Measurements from ENCODE around the gene CAMSAP2.
"Not testable (repeated sequence)": the region's sequence is repeated elsewhere in the genome, so short reads cannot be mapped to it uniquely, and the experiment has no call there.

CAMSAP2 gene

DNA sequence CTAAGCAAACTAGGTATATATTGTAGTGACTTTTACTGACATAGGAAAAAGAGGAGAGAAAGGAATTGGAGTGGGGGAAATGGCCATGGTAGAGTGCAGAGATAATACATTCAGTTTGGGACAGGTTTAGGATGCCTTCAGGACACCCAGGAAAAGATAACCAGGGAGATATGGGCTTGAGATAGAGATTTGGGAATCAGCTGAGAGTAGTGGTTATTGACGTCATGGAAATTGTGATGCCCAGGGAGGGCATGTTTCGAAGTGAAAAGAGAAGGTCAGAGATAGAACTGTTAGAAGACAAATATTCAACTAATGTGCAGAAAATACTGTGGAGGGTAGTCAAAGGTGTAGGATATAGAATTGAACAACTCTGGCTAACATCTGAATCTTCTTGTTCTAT, 40.6 kb downstream of the CAMSAP2 start:
- no peak overlapping the region for H3K27ac ChIP-seq (ENCODE audit: low read depth, low read length)
- peak overlapping the region in 1 of 5 donors; percentile 55 for H3K9ac ChIP-seq (ENCODE audit: low read length in 5 of 5)
- peaks cover 0 to 33% (median 32%) of the 10 kb centered on the region in 5 donors for H3K4me1 ChIP-seq (ENCODE audit: control insufficient read depth in 5 of 5, insufficient read depth in 5 of 5, low read length in 5 of 5)
- no peak overlapping the region for H3K4me3 ChIP-seq (ENCODE audit: low read depth in 1 of 5, low read length in 5 of 5)
- no peaks in the 10 kb centered on the region for H3K27me3 ChIP-seq (ENCODE audit: control insufficient read depth in 5 of 5, insufficient read depth in 4 of 5, low read length in 5 of 5)
- peaks cover 0 to 4% (median 0%) of the 10 kb centered on the region in 5 donors for H3K9me3 ChIP-seq (ENCODE audit: control insufficient read depth in 5 of 5, low read length in 5 of 5)
- H3K36me3 ChIP-seq (ENCODE audit: control insufficient read depth in 5 of 5, insufficient read depth in 5 of 5, low read length in 5 of 5): peaks cover 0 to 3% (median 0%) of the 10 kb centered on the region in 5 donors

DNA sequence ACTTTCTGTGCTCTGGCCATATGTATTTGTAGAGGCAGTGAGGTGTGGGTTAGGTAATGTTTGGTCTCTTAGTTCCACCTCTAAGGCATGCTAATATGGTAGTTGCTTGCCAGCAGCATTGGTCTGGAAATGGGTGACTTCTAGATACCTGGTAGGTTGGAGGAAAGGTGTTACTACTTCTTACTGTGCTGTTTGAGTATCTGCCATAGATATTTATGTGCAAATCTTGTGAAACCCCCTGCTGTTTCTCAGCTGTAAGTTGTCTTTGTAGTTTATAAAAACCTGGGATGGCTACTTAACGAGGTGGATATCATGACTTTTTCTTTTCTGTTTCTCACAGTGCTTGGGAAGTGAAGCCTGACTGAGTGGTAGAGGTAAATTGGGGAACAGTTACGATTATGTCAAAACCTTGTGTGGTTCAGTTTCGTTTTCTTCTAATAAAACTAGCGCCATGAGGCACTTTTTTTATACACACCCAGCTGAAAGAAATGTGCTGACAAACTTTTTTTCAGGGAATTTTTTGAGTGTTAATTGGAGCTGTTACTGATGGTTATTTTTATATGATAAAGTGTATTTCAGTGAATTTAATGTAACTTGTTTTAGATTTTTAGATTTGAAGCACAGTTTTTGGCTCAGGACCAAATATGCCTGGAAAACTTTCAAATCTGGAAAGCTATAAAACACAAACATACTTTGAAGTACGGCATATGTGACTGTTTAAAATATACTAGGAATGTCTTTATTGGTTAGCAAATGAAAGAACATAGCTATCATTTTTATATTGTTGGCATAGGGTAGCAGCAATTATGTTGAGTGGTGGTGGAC, 42.1 kb downstream of the CAMSAP2 start:
- no peak overlapping the region for H3K27ac ChIP-seq (ENCODE audit: low read depth, low read length)
- H3K9ac ChIP-seq (ENCODE audit: low read length in 5 of 5): peak overlapping the region in 4 of 5 donors; percentile 1 to 59 (median 34)

DNA sequence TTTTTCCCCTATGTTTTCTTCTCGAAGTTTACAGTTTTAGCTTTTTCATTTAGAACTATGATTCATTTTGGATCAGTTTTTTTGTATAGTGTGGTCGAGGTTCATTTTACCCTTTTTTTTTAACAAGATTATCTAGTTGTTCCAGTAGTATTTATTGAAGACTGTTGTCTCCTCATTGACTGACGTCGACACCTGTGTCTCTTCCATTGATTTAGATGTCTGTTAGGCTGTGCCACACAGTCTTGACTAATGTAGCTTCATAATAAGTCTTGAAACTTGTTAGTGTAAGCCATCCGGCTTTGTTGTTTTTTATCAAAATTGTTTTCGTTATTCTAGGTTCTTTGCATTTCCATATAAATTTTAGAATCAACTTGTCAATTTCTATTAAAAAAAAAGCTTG, 45.2 kb downstream of the CAMSAP2 start:
- H3K36me3 ChIP-seq (ENCODE audit: control insufficient read depth in 5 of 5, insufficient read depth in 5 of 5, low read length in 5 of 5): peaks cover 0 to 5% (median 2%) of the 10 kb centered on the region in 5 donors
- H3K4me1 ChIP-seq (ENCODE audit: control insufficient read depth in 5 of 5, insufficient read depth in 5 of 5, low read length in 5 of 5): peaks cover 0 to 12% (median 8%) of the 10 kb centered on the region in 5 donors
- no peak overlapping the region for H3K9ac ChIP-seq (ENCODE audit: low read length in 5 of 5)
- H3K9me3 ChIP-seq (ENCODE audit: control insufficient read depth in 5 of 5, low read length in 5 of 5): peaks cover 0 to 4% (median 2%) of the 10 kb centered on the region in 5 donors
- no peak overlapping the region for H3K27ac ChIP-seq (ENCODE audit: low read depth, low read length)
- H3K4me3 ChIP-seq (ENCODE audit: low read depth in 1 of 5, low read length in 5 of 5): no peak overlapping the region
- H3K27me3 ChIP-seq (ENCODE audit: control insufficient read depth in 5 of 5, insufficient read depth in 4 of 5, low read length in 5 of 5): no peaks in the 10 kb centered on the region

More for the DNA sequence above, 42.1 kb downstream of the CAMSAP2 start:
- Histone ChIP-seq H3K4me1 (ENCODE audit: control insufficient read depth in 5 of 5, insufficient read depth in 5 of 5, low read length in 5 of 5) (peaks cover 0 to 23% (median 18%) of the 10 kb centered on the region in 5 donors), H3K4me3 (ENCODE audit: low read depth in 1 of 5, low read length in 5 of 5) (peak overlapping the region; percentile 11 to 58 (median 31)), H3K27me3 (ENCODE audit: control insufficient read depth in 5 of 5, insufficient read depth in 4 of 5, low read length in 5 of 5) (no peaks in the 10 kb centered on the region), H3K36me3 (ENCODE audit: control insufficient read depth in 5 of 5, insufficient read depth in 5 of 5, low read length in 5 of 5) (peaks cover 0 to 3% (median 0%) of the 10 kb centered on the region in 5 donors), H3K9me3 (ENCODE audit: control insufficient read depth in 5 of 5, low read length in 5 of 5) (peaks cover 0 to 4% (median 0%) of the 10 kb centered on the region in 5 donors)

DNA sequence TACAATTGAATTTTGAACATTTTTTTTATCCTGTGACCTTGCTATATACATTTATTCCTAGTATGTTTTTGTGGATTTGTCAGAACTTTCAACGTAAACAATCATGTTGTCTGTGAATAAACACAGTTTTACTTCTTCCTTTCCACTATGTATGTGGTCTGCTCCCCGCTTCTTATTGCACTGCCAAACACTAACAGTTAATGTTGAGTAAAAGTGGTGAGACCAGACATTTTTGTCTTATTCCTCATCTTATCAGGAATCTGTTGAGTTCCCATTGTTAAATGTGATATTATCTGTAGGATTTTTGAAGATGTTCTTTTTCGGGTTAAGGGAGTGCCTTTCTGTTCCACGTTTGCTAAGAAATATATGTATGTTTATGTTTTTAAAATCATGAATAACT, 45.9 kb downstream of the CAMSAP2 start:
- no peaks in the 10 kb centered on the region for H3K27me3 ChIP-seq (ENCODE audit: control insufficient read depth in 5 of 5, insufficient read depth in 4 of 5, low read length in 5 of 5)
- H3K4me3 ChIP-seq (ENCODE audit: low read depth in 1 of 5, low read length in 5 of 5): no peak overlapping the region
- H3K4me1 ChIP-seq (ENCODE audit: control insufficient read depth in 5 of 5, insufficient read depth in 5 of 5, low read length in 5 of 5): peaks cover 0 to 12% (median 8%) of the 10 kb centered on the region in 5 donors
- H3K27ac ChIP-seq (ENCODE audit: low read depth, low read length): no peak overlapping the region
- H3K9me3 ChIP-seq (ENCODE audit: control insufficient read depth in 5 of 5, low read length in 5 of 5): peaks cover 0 to 4% (median 2%) of the 10 kb centered on the region in 5 donors
- H3K9ac ChIP-seq (ENCODE audit: low read length in 5 of 5): no peak overlapping the region
- H3K36me3 ChIP-seq (ENCODE audit: control insufficient read depth in 5 of 5, insufficient read depth in 5 of 5, low read length in 5 of 5): peaks cover 0 to 8% (median 2%) of the 10 kb centered on the region in 5 donors

DNA sequence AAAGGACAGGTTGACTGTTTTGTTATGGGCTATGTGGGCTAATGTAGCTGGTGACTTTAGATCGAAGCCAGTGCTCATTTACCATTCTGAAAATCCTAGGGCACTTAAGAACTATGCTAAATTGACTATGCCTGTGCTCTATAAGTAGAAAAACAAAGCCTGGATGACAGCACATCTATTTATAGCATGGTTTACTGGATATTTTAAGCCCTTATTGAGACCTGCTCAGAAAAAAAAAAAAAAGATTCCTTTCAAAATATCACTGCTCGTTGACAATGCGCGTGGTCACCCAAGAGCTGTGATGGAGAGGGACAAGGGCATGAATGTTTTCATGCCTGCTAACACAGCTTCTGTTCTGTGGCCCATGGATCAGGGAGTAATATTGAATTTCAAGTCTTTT, 48.1 kb downstream of the CAMSAP2 start:
- no peak overlapping the region for H3K4me3 ChIP-seq (ENCODE audit: low read depth in 1 of 5, low read length in 5 of 5)
- no peaks in the 10 kb centered on the region for H3K4me1 ChIP-seq (ENCODE audit: control insufficient read depth in 5 of 5, insufficient read depth in 5 of 5, low read length in 5 of 5)
- no peak overlapping the region for H3K9ac ChIP-seq (ENCODE audit: low read length in 5 of 5)

DNA sequence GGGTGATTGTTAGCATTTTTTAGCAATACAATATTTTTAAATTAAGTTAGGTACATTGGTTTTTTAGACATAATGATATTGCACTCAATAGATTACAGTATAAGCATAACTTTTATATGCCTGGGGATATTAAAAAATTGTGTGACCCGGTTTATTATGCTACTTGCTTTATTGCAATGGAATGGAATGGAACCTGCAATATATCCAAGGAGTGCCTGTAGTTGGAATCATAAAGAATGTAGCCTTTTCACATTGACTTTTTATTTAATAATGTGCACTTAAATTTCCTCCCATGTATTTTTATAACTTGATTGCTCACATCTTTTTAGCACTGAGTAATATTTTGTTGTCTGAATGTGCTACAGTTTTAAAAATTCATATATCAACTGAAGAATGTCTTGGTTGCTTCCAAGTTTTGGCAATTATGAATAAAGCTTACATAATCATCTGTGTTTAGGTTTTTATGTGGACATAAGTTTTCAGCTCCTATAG, 49.2 kb downstream of the CAMSAP2 start:
- H3K9ac ChIP-seq (ENCODE audit: low read length in 5 of 5): no peak overlapping the region
- no peak overlapping the region for H3K4me3 ChIP-seq (ENCODE audit: low read depth in 1 of 5, low read length in 5 of 5)
- no peaks in the 10 kb centered on the region for H3K4me1 ChIP-seq (ENCODE audit: control insufficient read depth in 5 of 5, insufficient read depth in 5 of 5, low read length in 5 of 5)
- no peak overlapping the region for H3K27ac ChIP-seq (ENCODE audit: low read depth, low read length)
- peaks cover 0 to 3% (median 2%) of the 10 kb centered on the region in 5 donors for H3K9me3 ChIP-seq (ENCODE audit: control insufficient read depth in 5 of 5, low read length in 5 of 5)
- peaks cover 0 to 11% (median under 1%) of the 10 kb centered on the region in 5 donors for H3K36me3 ChIP-seq (ENCODE audit: control insufficient read depth in 5 of 5, insufficient read depth in 5 of 5, low read length in 5 of 5)
- no peaks in the 10 kb centered on the region for H3K27me3 ChIP-seq (ENCODE audit: control insufficient read depth in 5 of 5, insufficient read depth in 4 of 5, low read length in 5 of 5)

More for the DNA sequence above, 48.1 kb downstream of the CAMSAP2 start:
- Histone ChIP-seq H3K9me3 (ENCODE audit: control insufficient read depth in 5 of 5, low read length in 5 of 5) (peaks cover 0 to 4% (median 2%) of the 10 kb centered on the region in 5 donors), H3K27me3 (ENCODE audit: control insufficient read depth in 5 of 5, insufficient read depth in 4 of 5, low read length in 5 of 5) (no peaks in the 10 kb centered on the region), H3K36me3 (ENCODE audit: control insufficient read depth in 5 of 5, insufficient read depth in 5 of 5, low read length in 5 of 5) (peaks cover 0 to 8% (median 2%) of the 10 kb centered on the region in 5 donors), H3K27ac (ENCODE audit: low read depth, low read length) (no peak overlapping the region)

DNA sequence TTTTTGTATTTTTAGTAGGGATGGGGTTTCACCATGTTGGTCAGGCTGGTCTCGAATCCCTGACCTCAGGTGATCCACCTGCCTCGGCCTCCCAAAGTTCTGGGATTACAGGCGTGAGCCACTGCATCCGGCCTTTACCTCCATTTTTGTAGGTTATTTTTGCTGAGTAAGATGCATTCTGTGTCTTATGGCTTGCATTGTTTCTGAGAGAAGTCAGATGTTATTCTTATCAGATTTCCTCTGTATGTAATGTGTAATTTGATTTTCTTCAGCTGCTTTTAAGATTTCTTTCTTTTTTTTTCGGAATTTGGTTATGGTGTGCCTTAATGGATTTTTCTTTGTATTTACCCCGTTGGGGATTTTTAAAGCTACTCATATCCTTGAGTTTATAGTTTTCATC, 52.3 kb downstream of the CAMSAP2 start:
- not testable (repeated sequence) for H3K27me3 ChIP-seq (ENCODE audit: control insufficient read depth in 5 of 5, insufficient read depth in 4 of 5, low read length in 5 of 5); H3K9me3 ChIP-seq (ENCODE audit: control insufficient read depth in 5 of 5, low read length in 5 of 5); H3K9ac ChIP-seq (ENCODE audit: low read length in 5 of 5); H3K4me3 ChIP-seq (ENCODE audit: low read depth in 1 of 5, low read length in 5 of 5); H3K27ac ChIP-seq (ENCODE audit: low read depth, low read length)
- H3K4me1 ChIP-seq (ENCODE audit: control insufficient read depth in 5 of 5, insufficient read depth in 5 of 5, low read length in 5 of 5): peaks cover 0 to 19% (median 11%) of the 10 kb centered on the region in 5 donors
- peaks cover 0 to 12% (median 0%) of the 10 kb centered on the region in 5 donors for H3K36me3 ChIP-seq (ENCODE audit: control insufficient read depth in 5 of 5, insufficient read depth in 5 of 5, low read length in 5 of 5)

DNA sequence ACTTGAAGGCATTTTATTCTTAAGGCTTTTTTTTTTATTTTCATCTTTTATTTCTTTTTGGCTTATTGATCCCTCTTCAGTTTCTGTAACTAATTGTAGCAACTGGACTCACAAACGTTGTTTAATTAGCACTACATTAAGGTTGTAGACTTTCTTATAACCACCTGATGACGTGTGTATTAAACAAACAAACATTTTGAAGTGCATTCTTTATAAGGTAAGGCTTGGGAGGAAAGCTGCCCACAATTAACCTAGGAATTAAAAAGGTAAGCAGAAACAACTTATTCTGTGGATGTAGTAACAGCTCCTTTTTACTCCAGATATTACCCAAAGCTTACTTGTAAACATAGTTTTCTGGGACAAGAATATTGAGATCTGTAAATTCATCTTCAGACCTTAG, 55.0 kb downstream of the CAMSAP2 start:
- Histone ChIP-seq H3K36me3 (ENCODE audit: control insufficient read depth in 5 of 5, insufficient read depth in 5 of 5, low read length in 5 of 5) (peaks cover 0 to 7% (median 0%) of the 10 kb centered on the region in 5 donors), H3K4me3 (ENCODE audit: low read depth in 1 of 5, low read length in 5 of 5) (no peak overlapping the region), H3K9me3 (ENCODE audit: control insufficient read depth in 5 of 5, low read length in 5 of 5) (no peaks in the 10 kb centered on the region), H3K27me3 (ENCODE audit: control insufficient read depth in 5 of 5, insufficient read depth in 4 of 5, low read length in 5 of 5) (no peaks in the 10 kb centered on the region), H3K4me1 (ENCODE audit: control insufficient read depth in 5 of 5, insufficient read depth in 5 of 5, low read length in 5 of 5) (peaks cover 0 to 19% (median 11%) of the 10 kb centered on the region in 5 donors), H3K27ac (ENCODE audit: low read depth, low read length) (no peak overlapping the region), H3K9ac (ENCODE audit: low read length in 5 of 5) (peak overlapping the region in 1 of 5 donors; percentile 12)

DNA sequence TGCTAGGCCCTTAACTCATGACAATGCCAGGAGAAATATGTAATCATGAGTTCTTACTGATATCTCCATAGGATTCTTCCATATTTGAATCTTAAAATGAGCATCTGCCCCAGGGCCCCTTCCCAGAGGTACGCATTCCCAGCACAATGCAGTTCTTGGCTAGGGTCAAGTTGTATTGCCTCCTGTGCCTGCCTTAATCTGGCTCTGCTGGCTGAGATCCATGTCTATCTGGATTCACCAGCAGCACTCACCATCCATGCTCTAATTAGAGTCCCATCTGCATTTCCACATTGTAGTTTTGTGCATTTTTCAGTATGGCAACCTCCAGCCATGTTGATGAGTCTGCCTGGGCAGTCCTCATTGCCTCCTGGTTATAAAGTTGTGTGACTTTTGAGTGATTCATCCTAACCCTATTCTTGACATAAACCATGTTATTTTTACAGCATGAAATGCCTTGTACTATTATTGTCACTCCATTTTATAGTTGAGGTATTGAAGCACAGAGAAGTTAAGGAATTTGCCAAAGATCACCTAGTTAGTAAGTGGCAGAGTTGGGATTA, 55.9 kb downstream of the CAMSAP2 start:
- H3K36me3 ChIP-seq (ENCODE audit: control insufficient read depth in 5 of 5, insufficient read depth in 5 of 5, low read length in 5 of 5): peaks cover 0 to 4% (median 0%) of the 10 kb centered on the region in 5 donors
- no peaks in the 10 kb centered on the region for H3K9me3 ChIP-seq (ENCODE audit: control insufficient read depth in 5 of 5, low read length in 5 of 5)
- H3K9ac ChIP-seq (ENCODE audit: low read length in 5 of 5): no peak overlapping the region
- H3K27ac ChIP-seq (ENCODE audit: low read depth, low read length): no peak overlapping the region
- no peaks in the 10 kb centered on the region for H3K27me3 ChIP-seq (ENCODE audit: control insufficient read depth in 5 of 5, insufficient read depth in 4 of 5, low read length in 5 of 5)
- H3K4me1 ChIP-seq (ENCODE audit: control insufficient read depth in 5 of 5, insufficient read depth in 5 of 5, low read length in 5 of 5): peaks cover 0 to 19% (median 11%) of the 10 kb centered on the region in 5 donors
- H3K4me3 ChIP-seq (ENCODE audit: low read depth in 1 of 5, low read length in 5 of 5): no peak overlapping the region

DNA sequence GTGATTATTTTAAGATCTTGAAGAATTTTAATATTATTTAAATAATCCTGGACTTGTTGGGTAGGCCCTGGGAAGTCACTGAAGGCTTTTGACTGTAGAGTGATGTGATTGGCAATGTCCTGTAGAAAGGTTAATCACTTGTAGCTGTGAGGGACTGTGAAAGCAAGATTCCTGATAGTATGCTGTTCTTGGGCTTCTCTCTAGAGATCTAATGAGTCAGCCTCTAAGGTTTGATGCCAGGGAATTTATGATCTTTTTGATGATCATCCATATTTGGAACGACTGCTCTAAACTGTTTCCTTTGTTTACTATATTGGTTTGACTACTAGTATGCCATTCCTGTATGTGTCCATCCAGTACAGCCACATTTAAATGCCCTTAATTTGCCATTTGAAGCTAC, 56.5 kb downstream of the CAMSAP2 start:
- Histone ChIP-seq H3K9ac (ENCODE audit: low read length in 5 of 5) (no peak overlapping the region), H3K27ac (ENCODE audit: low read depth, low read length) (no peak overlapping the region), H3K9me3 (ENCODE audit: control insufficient read depth in 5 of 5, low read length in 5 of 5) (no peaks in the 10 kb centered on the region), H3K4me1 (ENCODE audit: control insufficient read depth in 5 of 5, insufficient read depth in 5 of 5, low read length in 5 of 5) (peaks cover 0 to 19% (median 11%) of the 10 kb centered on the region in 5 donors), H3K27me3 (ENCODE audit: control insufficient read depth in 5 of 5, insufficient read depth in 4 of 5, low read length in 5 of 5) (no peaks in the 10 kb centered on the region), H3K36me3 (ENCODE audit: control insufficient read depth in 5 of 5, insufficient read depth in 5 of 5, low read length in 5 of 5) (peaks cover 0 to 4% (median 0%) of the 10 kb centered on the region in 5 donors), H3K4me3 (ENCODE audit: low read depth in 1 of 5, low read length in 5 of 5) (no peak overlapping the region)

All from subcutaneous abdominal adipose tissue (tissue), 5 donors.